Omental fat pad (tissue), 4 donors: ENCODE results near the gene BATF. TPM values are rescaled to one million over a fixed set of nuclear protein-coding genes. Genes with fewer than 3 reads are reported as not detected.

Experiments
- ATAC-seq: fragments of 150-250 bp; one replicate; pipeline ENCODE4 v1.9.1; 2016; ENCODE audit warnings: mild to moderate bottlenecking, moderate library complexity; ENCODE audit not compliant: low FRiP score
- DNase-seq: peaks from one replicate; pipeline ENCODE4 v3.0.0-alpha.2; 2019; ENCODE audit warnings: low spot score
- CTCF ChIP-seq, 3 donors: fragments of 450-650 bp; IDR thresholded peaks; one replicate each; pipeline ENCODE4 v1.5.1; 2016 to 2017; ENCODE audit warnings: antibody characterized with exemption in 3 of 3, mild to moderate bottlenecking in 3 of 3, moderate library complexity in 2 of 3
- total RNA-seq, 4 donors: library from RNA; depleted of rRNA; stranded (reverse); fragments of >200 nt; gene quantifications; one replicate each; pipeline ENCODE4 v1.1.0, GENCODE V29; 2016

BATF gene
- total RNA-seq, 4 donors from 2014 or later: 8.2 to 22.8 (median 12.9) TPM

- DNase-seq (no peak), ATAC-seq (no peak)
- no peak for TF ChIP-seq CTCF (IDR thresholded peaks at IDR 0.05)
These were observed 69.2 kb downstream of the BATF start for GRCh38 chr14:75591331-75591946.

GRCh38 chr14:75591987-75592575 lies 69.8 kb downstream of the BATF start:
- DNase-seq: no peak
- ATAC-seq: no peak
- TF ChIP-seq CTCF (IDR thresholded peaks at IDR 0.05): no peak

GRCh38 chr14:75595226-75595625 lies 73.0 kb downstream of the BATF start:
- ATAC-seq (no peak), DNase-seq (no peak)
- no peak for TF ChIP-seq CTCF (IDR thresholded peaks at IDR 0.05)

Other genes starting within 250 kb of the BATF start
- 1,000 to 10,000 TPM in 3 of 4 donors, 100 to 1,000 TPM in 1; 935 to 2,479 (median 2,174) TPM for gene FOS, start 243.6 kb upstream of the BATF start, total RNA-seq
- gene JDP2, start 94.4 kb upstream of the BATF start, total RNA-seq: 100 to 1,000 TPM in 1 of 4 donors, 10 to 100 TPM in 3; 59.7 to 141 (median 78.4) TPM
- 10 to 100 TPM in 3 of 4 donors, 1 to 10 TPM in 1; 5.8 to 25.6 (median 11.8) TPM for gene FLVCR2, start 56.2 kb downstream of the BATF start, total RNA-seq
- 1 to 10 TPM; 3.6 to 5.5 (median 5.1) TPM for gene ERG28, start 138.4 kb downstream of the BATF start, total RNA-seq
- gene TTLL5, start 138.8 kb downstream of the BATF start, total RNA-seq: 10 to 100 TPM; 17.3 to 28.2 (median 22.2) TPM